Breast epithelium (tissue), 4 donors: ENCODE measurements around the gene CTNNA3. TPM values are rescaled to one million over a fixed set of nuclear protein-coding genes. Genes with fewer than 3 reads are reported as not detected.

Experiments
- DNase-seq, 2 donors: peaks; one replicate each; pipeline ENCODE4 v3.0.0-alpha.2; 2019; ENCODE audit warnings: low spot score in 2 of 2
- H3K27ac ChIP-seq, 2 donors: fragments of 200-600 bp; sonication (generic) in 1 of 2; one replicate each; pipeline ENCODE4 v1.5.1; 2016 to 2019; ENCODE audit warnings: mild to moderate bottlenecking in 1 of 2
- H3K27me3 ChIP-seq, 2 donors: fragments of 200-600 bp; sonication (generic) in 1 of 2; one replicate each; pipeline versions ENCODE4 v1.5.1 to v1.6.0; 2017 to 2019; ENCODE audit warnings: control low read depth in 1 of 2, mild to moderate bottlenecking in 1 of 2
- H3K36me3 ChIP-seq: fragments of 200-600 bp; one replicate; pipeline ENCODE4 v1.5.1; 2019
- H3K4me1 ChIP-seq, 2 donors: fragments of 200-600 bp; sonication (generic); one replicate each; pipeline ENCODE4 v1.5.1; 2016 to 2019; ENCODE audit warnings: control low read depth in 1 of 2
- H3K4me3 ChIP-seq, 3 donors: fragments of 200-600 bp; sonication (generic); 1 replicate in 2 of 3; 2 replicates in 1 of 3; pipeline ENCODE4 v1.5.1; 2016 to 2019; ENCODE audit warnings: mild to moderate bottlenecking in 3 of 3, moderate library complexity in 2 of 3
- H3K9me3 ChIP-seq, 2 donors: fragments of 200-600 bp; sonication (generic) in 1 of 2; one replicate each; pipeline ENCODE4 v1.5.1; 2016 to 2019; ENCODE audit warnings: control low read depth in 1 of 2
- POLR2A ChIP-seq: fragments of 450-650 bp; IDR thresholded peaks from one replicate; pipeline ENCODE4 v1.6.1; 2016; ENCODE audit warnings: antibody characterized with exemption, mild to moderate bottlenecking, moderate library complexity
- POLR2AphosphoS5 ChIP-seq, 3 donors: sonication (generic); formaldehyde crosslinking; IDR thresholded peaks; one replicate each; pipeline ENCODE4 v1.6.1; 2017; ENCODE audit warnings: antibody characterized with exemption in 3 of 3
- intact Hi-C: fragments of 100-400 bp; cut with DNase I; formaldehyde crosslinking; loops from one replicate; pipeline ENCODE4 v1.15.1; 2023; ENCODE audit warnings: low total_unique reads
- total RNA-seq, 3 donors: library from RNA; depleted of rRNA; stranded (reverse); fragments of >200 nt; gene quantifications; one replicate each; pipeline ENCODE4 v1.1.0, GENCODE V29; 2016
- TF ChIP-seq, protein P1 (sequence below), 3 donors: fragments of 450-650 bp; IDR thresholded peaks; one replicate each; pipeline ENCODE4 v1.5.1; 2016 to 2017; ENCODE audit warnings: antibody characterized with exemption in 3 of 3, mild to moderate bottlenecking in 3 of 3, moderate library complexity in 3 of 3

Gene CTNNA3
- total RNA-seq, 3 donors from 2014 or later: 0.33 to 1.1 (median 0.59) TPM

DNA sequence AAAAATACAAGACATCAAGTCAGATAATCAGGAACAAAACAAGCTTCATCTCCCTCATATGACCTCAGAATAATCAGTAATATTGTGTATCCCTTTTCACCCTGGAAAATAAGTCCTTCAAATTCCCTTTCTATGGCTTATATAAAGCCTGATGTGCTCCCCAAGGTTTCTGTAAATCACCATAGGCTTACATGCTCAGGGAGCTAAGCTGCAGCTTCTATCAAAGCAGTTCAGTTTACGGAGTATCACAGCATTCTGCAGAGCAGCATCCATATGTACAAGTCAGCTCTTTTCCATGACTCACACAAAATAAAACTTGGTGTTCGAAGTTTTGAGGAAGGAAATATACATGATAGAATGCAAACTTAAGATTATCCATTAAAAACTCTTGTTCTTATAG is 544.5 kb downstream of the CTNNA3 start:
- H3K9me3 ChIP-seq: no peaks in the 10 kb centered on the region
- intact Hi-C loops: no loop called here
- H3K4me3 ChIP-seq: no peak overlapping the region
- no peak overlapping the region for H3K27ac ChIP-seq
- no peaks in the 10 kb centered on the region for H3K36me3 ChIP-seq
- no peak for DNase-seq
- no peak for TF ChIP-seq POLR2A
- TF ChIP-seq, protein P1, sequence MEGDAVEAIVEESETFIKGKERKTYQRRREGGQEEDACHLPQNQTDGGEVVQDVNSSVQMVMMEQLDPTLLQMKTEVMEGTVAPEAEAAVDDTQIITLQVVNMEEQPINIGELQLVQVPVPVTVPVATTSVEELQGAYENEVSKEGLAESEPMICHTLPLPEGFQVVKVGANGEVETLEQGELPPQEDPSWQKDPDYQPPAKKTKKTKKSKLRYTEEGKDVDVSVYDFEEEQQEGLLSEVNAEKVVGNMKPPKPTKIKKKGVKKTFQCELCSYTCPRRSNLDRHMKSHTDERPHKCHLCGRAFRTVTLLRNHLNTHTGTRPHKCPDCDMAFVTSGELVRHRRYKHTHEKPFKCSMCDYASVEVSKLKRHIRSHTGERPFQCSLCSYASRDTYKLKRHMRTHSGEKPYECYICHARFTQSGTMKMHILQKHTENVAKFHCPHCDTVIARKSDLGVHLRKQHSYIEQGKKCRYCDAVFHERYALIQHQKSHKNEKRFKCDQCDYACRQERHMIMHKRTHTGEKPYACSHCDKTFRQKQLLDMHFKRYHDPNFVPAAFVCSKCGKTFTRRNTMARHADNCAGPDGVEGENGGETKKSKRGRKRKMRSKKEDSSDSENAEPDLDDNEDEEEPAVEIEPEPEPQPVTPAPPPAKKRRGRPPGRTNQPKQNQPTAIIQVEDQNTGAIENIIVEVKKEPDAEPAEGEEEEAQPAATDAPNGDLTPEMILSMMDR (IDR thresholded peaks at IDR 0.05): no peak
- TF ChIP-seq POLR2AphosphoS5 (IDR thresholded peaks at IDR 0.05): no peak
- no peaks in the 10 kb centered on the region for H3K4me1 ChIP-seq
- no peaks in the 10 kb centered on the region for H3K27me3 ChIP-seq

DNA sequence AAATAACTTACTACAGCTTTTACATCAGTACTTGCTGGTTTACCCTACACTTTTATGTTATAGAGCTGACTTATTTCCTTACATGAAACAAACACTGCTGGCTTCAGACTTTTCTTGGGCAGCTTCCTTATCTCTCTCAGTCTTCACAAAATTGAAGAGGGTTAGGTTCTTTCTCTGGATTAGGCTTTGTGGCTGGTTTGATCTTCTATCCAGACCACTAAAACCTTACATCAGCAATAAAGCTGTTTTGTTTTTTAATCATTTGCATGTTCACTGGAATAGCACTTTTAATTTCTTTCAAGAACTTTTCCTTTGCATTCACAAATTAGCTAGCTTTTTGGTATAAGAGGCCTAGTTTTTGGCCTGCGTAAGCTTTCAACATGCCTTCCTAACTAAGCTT is 551.5 kb downstream of the CTNNA3 start:
- DNase-seq: no peak
- Histone ChIP-seq H3K27me3 (no peaks in the 10 kb centered on the region), H3K4me3 (no peak overlapping the region), H3K4me1 (no peaks in the 10 kb centered on the region), H3K36me3 (no peaks in the 10 kb centered on the region), H3K9me3 (no peaks in the 10 kb centered on the region), H3K27ac (no peak overlapping the region)
- intact Hi-C loops: no loop called here
- TF ChIP-seq POLR2A (no peak), POLR2AphosphoS5 (IDR thresholded peaks at IDR 0.05) (no peak)
- TF ChIP-seq, protein P1 (IDR thresholded peaks at IDR 0.05): no peak

DNA sequence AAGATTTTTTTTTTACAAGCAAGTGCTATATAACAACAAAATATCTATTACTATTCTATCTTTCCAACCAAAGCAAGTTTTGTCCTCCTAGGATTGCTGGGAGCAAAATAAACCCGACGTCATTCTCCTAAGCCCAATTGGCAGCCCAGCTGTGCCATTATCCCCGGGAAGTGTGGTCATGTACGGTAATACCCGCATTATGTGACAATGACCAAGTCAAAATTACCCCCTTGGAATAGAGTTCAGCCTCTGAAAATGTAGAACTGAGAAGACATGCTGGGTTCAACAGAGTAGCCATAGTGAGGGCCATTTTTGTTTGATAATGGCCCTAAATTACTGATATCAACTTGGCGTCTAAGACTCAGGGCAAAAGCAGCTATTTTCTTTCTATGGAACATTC is 554.7 kb downstream of the CTNNA3 start:
- TF ChIP-seq POLR2AphosphoS5 (IDR thresholded peaks at IDR 0.05) (no peak), POLR2A (no peak)
- TF ChIP-seq, protein P1 (IDR thresholded peaks at IDR 0.05): no peak
- Histone ChIP-seq H3K9me3 (no peaks in the 10 kb centered on the region), H3K27me3 (no peaks in the 10 kb centered on the region), H3K36me3 (no peaks in the 10 kb centered on the region), H3K27ac (no peak overlapping the region), H3K4me1 (no peaks in the 10 kb centered on the region), H3K4me3 (no peak overlapping the region)
- DNase-seq: no peak
- intact Hi-C loops: no loop called here

DNA sequence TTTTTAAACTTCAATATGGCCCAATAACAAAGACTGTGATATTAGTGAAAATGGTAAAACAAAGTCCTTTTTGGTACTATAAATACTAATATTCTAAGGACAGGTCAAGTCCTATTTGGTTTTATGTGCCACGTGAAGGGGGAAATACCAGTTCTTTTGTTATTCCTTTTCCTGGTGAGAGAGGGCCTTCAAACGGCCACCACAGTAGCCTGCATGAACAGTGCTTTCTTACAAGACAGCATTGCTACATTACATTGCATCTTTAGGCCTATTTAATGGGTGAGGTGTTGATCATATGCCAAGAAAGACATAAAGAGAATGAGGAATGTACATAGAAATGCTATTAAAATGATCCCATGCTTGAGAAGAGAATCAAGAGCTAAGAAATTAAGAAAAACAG is 555.4 kb downstream of the CTNNA3 start:
- Histone ChIP-seq H3K36me3 (no peaks in the 10 kb centered on the region), H3K4me3 (no peak overlapping the region), H3K27me3 (no peaks in the 10 kb centered on the region), H3K4me1 (no peaks in the 10 kb centered on the region), H3K27ac (no peak overlapping the region), H3K9me3 (no peaks in the 10 kb centered on the region)
- TF ChIP-seq, protein P1 (IDR thresholded peaks at IDR 0.05): no peak
- TF ChIP-seq POLR2A: no peak
- TF ChIP-seq POLR2AphosphoS5 (IDR thresholded peaks at IDR 0.05): no peak
- intact Hi-C loops: no loop called here
- DNase-seq: no peak

DNA sequence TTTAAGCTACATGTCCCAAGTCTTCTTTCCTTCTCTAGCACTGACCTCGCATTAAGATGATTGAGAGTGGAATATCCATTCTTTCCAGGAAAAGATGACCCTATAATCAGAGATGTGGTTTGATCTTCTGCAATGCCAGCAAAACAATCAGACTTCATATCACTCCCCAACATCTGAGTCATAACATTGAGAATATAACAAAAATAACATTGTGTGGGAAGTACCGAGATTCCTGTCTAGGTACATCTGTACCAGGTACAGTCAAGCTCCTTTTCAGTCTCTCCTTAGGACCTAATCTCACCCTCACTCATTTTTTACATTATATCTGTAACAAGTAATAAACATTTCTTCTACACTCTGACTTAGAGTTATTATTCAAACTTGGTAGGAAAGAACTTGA is 568.6 kb downstream of the CTNNA3 start:
- Histone ChIP-seq H3K27me3 (no peaks in the 10 kb centered on the region), H3K4me3 (no peak overlapping the region), H3K27ac (no peak overlapping the region), H3K9me3 (no peaks in the 10 kb centered on the region), H3K36me3 (no peaks in the 10 kb centered on the region), H3K4me1 (no peaks in the 10 kb centered on the region)
- TF ChIP-seq, protein P1 (IDR thresholded peaks at IDR 0.05): no peak
- no peak for TF ChIP-seq POLR2AphosphoS5 (IDR thresholded peaks at IDR 0.05)
- intact Hi-C loops: no loop called here
- no peak for DNase-seq
